ENCODE data around the gene KNDC1.

Gene KNDC1

DNA sequence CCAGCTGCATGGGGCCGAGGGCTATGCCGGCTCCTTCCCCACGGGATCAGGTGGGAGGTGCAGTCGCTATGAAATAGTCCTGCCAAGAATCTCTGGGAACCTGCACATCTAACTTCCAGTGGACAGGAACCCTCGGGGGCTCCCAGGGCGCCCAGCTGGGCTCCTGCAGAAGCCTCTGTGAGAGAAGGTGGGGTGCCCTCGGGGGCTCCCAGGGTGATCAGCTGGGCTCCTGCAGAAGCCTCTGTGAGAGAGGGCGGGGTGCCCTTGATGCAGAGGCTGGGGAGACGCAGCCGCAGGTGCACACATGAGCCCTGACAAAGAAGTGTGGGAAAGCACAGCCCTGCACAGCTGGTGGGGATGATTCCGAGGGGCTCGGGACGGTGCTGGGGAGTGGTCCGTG, 83.6 kb downstream of the KNDC1 start:
- H3K27me3 ChIP-seq (ENCODE audit: control insufficient read depth in 1 of 2, insufficient read depth in 2 of 2, low read length in 2 of 2) = peaks cover 27 to 40% of the 10 kb centered on the region in 2 donors
- no peak overlapping the region for H3K4me3 ChIP-seq (ENCODE audit: low read depth in 1 of 2, low read length in 2 of 2)
- H3K27ac ChIP-seq (ENCODE audit: low read depth, low read length) = no peak overlapping the region
- H3K9ac ChIP-seq (ENCODE audit: low read depth in 1 of 2, low read length in 2 of 2) = no peak overlapping the region
- no peaks in the 10 kb centered on the region for H3K36me3 ChIP-seq (ENCODE audit: control insufficient read depth in 1 of 2, insufficient read depth in 2 of 2, low read length in 2 of 2)
- peaks cover 18 to 20% of the 10 kb centered on the region in 2 donors for H3K4me1 ChIP-seq (ENCODE audit: control insufficient read depth in 1 of 2, insufficient read depth in 2 of 2, low read length in 2 of 2)
- H3K9me3 ChIP-seq (ENCODE audit: control insufficient read depth in 1 of 2, low read length in 2 of 2) = no peaks in the 10 kb centered on the region

DNA sequence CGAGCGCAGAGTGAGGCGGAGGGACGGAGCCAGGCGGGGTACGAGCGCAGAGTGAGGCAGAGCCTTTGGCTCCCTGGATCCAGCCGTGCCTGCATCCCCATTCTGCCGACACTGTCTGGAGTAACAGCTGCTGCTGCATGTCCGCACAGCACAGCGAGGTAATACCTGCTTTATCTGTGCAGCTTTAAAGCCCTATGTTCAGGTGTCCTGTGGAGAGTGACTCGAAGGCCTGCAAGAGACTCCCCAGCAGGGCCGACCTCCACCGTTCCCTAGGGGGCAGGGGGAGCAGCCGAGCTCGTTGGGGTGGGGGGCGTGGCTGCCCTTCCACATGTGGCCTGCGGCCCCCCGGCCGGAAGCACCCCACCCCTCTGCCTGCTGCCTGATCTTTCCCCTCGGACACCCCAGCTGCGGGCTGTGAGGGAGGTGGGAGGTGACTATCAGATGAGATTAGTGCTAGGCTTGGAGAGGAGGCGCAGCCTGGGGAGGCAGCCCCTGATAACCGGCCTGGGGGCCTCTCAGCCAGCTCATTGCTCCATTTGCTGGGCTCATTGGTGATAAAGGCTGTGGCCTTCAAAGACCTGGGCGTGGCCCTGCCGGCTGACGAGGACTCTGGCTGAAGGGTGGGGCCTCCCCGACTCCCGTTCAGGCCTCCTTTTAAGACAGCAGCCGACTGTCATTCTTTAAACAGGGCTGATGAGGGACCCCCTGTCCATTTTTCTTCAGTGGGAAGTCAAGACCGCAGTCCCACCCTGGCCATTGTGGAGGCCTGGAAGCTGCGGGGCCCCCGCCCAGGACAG, 85.6 kb downstream of the KNDC1 start:
- Histone ChIP-seq H3K27ac (ENCODE audit: low read depth, low read length) (no peak overlapping the region), H3K9me3 (ENCODE audit: control insufficient read depth in 1 of 2, low read length in 2 of 2) (no peaks in the 10 kb centered on the region), H3K27me3 (ENCODE audit: control insufficient read depth in 1 of 2, insufficient read depth in 2 of 2, low read length in 2 of 2) (peaks cover 19 to 34% of the 10 kb centered on the region in 2 donors), H3K9ac (ENCODE audit: low read depth in 1 of 2, low read length in 2 of 2) (no peak overlapping the region), H3K4me1 (ENCODE audit: control insufficient read depth in 1 of 2, insufficient read depth in 2 of 2, low read length in 2 of 2) (peaks cover 18 to 20% of the 10 kb centered on the region in 2 donors), H3K4me3 (ENCODE audit: low read depth in 1 of 2, low read length in 2 of 2) (no peak overlapping the region), H3K36me3 (ENCODE audit: control insufficient read depth in 1 of 2, insufficient read depth in 2 of 2, low read length in 2 of 2) (no peaks in the 10 kb centered on the region)

DNA sequence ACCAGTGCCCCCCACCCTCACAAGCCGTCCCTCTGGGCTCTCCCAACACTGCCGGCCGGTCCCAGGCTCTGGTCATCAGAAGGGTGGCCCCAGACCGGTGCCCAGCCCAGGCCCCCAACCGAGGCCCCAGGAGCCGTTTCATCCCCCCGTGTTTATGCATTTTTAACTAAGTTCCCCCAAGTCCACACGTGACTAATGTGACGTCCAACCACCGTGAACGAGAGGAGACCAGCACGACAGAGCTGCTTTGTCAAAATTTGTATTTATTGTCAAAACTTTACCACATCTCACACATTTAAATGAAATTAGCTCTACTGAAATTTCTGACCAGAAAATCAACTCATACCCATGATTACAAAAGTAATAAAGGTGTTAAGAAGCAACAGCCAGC, 86.2 kb downstream of the KNDC1 start:
- Histone ChIP-seq H3K27me3 (ENCODE audit: control insufficient read depth in 1 of 2, insufficient read depth in 2 of 2, low read length in 2 of 2) (peaks cover 14 to 32% of the 10 kb centered on the region in 2 donors), H3K4me3 (ENCODE audit: low read depth in 1 of 2, low read length in 2 of 2) (no peak overlapping the region), H3K9me3 (ENCODE audit: control insufficient read depth in 1 of 2, low read length in 2 of 2) (no peaks in the 10 kb centered on the region), H3K9ac (ENCODE audit: low read depth in 1 of 2, low read length in 2 of 2) (no peak overlapping the region), H3K36me3 (ENCODE audit: control insufficient read depth in 1 of 2, insufficient read depth in 2 of 2, low read length in 2 of 2) (no peaks in the 10 kb centered on the region), H3K27ac (ENCODE audit: low read depth, low read length) (no peak overlapping the region), H3K4me1 (ENCODE audit: control insufficient read depth in 1 of 2, insufficient read depth in 2 of 2, low read length in 2 of 2) (peaks cover 12 to 15% of the 10 kb centered on the region in 2 donors)

DNA sequence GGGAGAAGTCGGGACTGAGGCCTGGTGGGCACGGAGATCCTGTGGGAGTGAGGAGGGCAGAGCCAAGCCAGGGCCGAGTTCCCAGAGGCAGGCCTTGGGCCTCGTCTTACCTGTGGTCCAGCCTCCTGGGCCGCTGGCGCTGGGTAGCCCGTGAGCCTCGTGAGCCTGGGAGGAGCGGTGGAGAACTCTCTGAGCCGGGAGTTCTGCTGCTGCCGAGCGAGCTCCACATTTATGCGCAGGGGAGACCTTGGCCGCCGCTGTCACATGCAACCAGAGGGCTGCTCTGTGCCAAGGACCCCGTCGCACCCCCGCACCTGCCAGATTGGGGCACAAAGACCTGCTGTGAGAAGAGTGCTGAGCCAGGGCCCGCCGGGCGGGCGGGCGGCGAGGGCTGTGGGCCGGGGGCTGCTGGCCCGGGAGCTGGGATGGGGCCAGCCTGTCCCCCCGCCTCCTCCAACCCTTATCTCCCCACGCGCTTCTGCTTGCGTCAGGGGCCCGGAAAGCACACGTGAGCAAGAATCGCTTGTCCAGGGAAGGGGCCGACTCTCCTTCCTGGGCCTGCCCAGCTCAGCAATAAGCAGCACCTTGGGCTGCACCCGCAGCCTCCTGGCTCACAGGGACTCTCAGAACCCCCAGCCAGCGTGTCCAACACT, 87.8 kb downstream of the KNDC1 start:
- Histone ChIP-seq H3K27ac (ENCODE audit: low read depth, low read length) (no peak overlapping the region), H3K9me3 (ENCODE audit: control insufficient read depth in 1 of 2, low read length in 2 of 2) (no peaks in the 10 kb centered on the region), H3K4me1 (ENCODE audit: control insufficient read depth in 1 of 2, insufficient read depth in 2 of 2, low read length in 2 of 2) (peaks cover 5 to 8% of the 10 kb centered on the region in 2 donors), H3K27me3 (ENCODE audit: control insufficient read depth in 1 of 2, insufficient read depth in 2 of 2, low read length in 2 of 2) (peaks cover 3 to 27% of the 10 kb centered on the region in 2 donors), H3K36me3 (ENCODE audit: control insufficient read depth in 1 of 2, insufficient read depth in 2 of 2, low read length in 2 of 2) (no peaks in the 10 kb centered on the region), H3K4me3 (ENCODE audit: low read depth in 1 of 2, low read length in 2 of 2) (no peak overlapping the region), H3K9ac (ENCODE audit: low read depth in 1 of 2, low read length in 2 of 2) (no peak overlapping the region)

DNA sequence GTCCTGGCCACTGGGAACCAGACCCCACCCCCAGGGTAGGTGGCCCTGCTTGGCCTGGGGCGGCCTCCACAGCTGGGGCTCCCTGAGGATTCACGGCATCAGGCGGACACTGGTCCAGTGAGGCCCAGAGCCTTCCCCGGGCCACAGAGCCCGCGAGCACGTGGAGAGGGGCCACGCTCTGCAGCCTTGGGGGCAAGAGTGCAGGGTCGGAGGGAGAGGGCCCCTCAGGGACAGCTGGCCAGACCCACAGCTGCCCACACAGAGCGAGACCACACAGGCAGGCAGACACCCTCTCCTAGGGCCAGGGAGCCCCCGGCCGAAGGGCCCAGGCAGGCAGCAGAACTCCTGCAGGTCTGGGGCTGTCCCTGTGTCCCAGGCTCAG, 88.3 kb downstream of the KNDC1 start:
- H3K27me3 ChIP-seq (ENCODE audit: control insufficient read depth in 1 of 2, insufficient read depth in 2 of 2, low read length in 2 of 2) = peaks cover 0 to 21% of the 10 kb centered on the region in 2 donors
- H3K4me1 ChIP-seq (ENCODE audit: control insufficient read depth in 1 of 2, insufficient read depth in 2 of 2, low read length in 2 of 2) = peaks cover 5 to 8% of the 10 kb centered on the region in 2 donors
- no peak overlapping the region for H3K27ac ChIP-seq (ENCODE audit: low read depth, low read length)
- H3K36me3 ChIP-seq (ENCODE audit: control insufficient read depth in 1 of 2, insufficient read depth in 2 of 2, low read length in 2 of 2) = no peaks in the 10 kb centered on the region
- no peak overlapping the region for H3K4me3 ChIP-seq (ENCODE audit: low read depth in 1 of 2, low read length in 2 of 2)
- no peaks in the 10 kb centered on the region for H3K9me3 ChIP-seq (ENCODE audit: control insufficient read depth in 1 of 2, low read length in 2 of 2)
- H3K9ac ChIP-seq (ENCODE audit: low read depth in 1 of 2, low read length in 2 of 2) = no peak overlapping the region

DNA sequence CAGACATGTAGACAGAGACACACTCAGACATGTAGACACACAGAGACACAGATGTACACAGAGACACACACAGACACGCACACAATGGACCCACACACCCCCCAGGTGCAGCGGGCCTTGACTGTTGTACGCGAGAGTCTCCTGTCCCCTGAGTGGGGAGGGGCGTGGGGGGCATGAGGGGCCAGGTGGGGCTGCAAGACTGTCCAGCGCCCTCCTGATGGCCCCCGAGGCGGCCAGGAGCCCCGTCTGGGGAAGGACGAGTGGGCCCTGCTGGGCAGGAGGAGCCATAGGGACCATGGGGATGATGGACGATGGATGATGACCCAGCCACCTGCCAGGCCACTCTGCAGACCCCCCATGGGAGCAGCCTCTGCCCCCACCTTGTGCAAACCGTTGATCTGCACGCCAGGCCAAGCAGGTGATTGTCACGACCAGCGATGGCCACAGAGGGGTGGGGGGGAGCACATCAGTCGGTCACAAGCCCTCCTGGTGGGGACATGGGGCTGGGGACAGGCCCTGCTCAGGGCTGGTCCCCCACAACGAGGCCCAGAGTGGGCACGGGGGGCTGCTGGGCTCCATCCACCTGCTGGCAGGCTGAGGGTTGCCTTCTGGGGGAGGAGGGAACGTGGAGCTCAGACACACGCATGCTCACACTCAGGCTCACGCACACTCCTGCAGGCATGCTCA, 89.2 kb downstream of the KNDC1 start:
- Histone ChIP-seq H3K9me3 (ENCODE audit: control insufficient read depth in 1 of 2, low read length in 2 of 2) (no peaks in the 10 kb centered on the region), H3K36me3 (ENCODE audit: control insufficient read depth in 1 of 2, insufficient read depth in 2 of 2, low read length in 2 of 2) (no peaks in the 10 kb centered on the region), H3K4me3 (ENCODE audit: low read depth in 1 of 2, low read length in 2 of 2) (no peak overlapping the region), H3K27me3 (ENCODE audit: control insufficient read depth in 1 of 2, insufficient read depth in 2 of 2, low read length in 2 of 2) (peaks cover 0 to 19% of the 10 kb centered on the region in 2 donors), H3K27ac (ENCODE audit: low read depth, low read length) (no peak overlapping the region), H3K4me1 (ENCODE audit: control insufficient read depth in 1 of 2, insufficient read depth in 2 of 2, low read length in 2 of 2) (peaks cover 5 to 8% of the 10 kb centered on the region in 2 donors), H3K9ac (ENCODE audit: low read depth in 1 of 2, low read length in 2 of 2) (no peak overlapping the region)

DNA sequence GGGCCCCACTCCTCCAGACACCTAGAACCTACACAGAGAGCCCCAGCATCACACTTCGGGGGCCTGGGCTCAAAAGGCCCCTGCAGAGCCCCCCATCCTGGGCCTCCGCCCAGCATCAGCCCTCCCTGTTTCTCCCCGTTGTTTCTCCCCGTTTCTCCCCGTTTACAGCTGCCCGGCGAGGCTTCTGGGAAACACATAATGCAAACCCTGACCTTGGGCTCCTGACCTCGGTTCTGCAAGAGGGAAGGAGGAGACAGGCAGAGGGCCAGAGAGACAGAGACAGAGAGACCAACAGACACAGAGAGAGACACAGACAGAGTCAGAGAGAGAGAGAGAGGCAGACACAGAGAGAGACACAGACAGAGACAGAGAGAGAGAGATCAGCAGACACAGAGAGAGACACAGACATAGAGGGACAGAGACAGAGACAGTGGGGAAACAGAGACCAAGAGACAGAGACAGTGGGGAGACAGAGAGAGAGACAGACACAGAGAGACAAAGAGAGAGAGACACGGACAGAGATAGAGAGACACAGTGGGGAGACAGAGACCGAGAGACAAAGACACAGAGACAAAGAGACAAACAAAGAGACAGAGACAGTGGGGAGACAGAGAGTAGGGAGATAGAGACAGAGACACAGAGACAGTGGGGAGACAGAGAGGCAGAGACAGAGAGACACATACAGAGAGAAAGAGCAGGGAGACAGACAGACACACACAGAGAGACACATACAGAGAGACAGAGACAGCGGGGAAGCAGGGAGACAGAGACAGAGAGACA, 90.1 kb downstream of the KNDC1 start:
- H3K9ac ChIP-seq (ENCODE audit: low read depth in 1 of 2, low read length in 2 of 2) = no peak overlapping the region
- H3K27me3 ChIP-seq (ENCODE audit: control insufficient read depth in 1 of 2, insufficient read depth in 2 of 2, low read length in 2 of 2) = peaks cover 0 to 19% of the 10 kb centered on the region in 2 donors
- H3K4me3 ChIP-seq (ENCODE audit: low read depth in 1 of 2, low read length in 2 of 2) = no peak overlapping the region
- peaks cover 5 to 8% of the 10 kb centered on the region in 2 donors for H3K4me1 ChIP-seq (ENCODE audit: control insufficient read depth in 1 of 2, insufficient read depth in 2 of 2, low read length in 2 of 2)
- no peaks in the 10 kb centered on the region for H3K36me3 ChIP-seq (ENCODE audit: control insufficient read depth in 1 of 2, insufficient read depth in 2 of 2, low read length in 2 of 2)
- H3K9me3 ChIP-seq (ENCODE audit: control insufficient read depth in 1 of 2, low read length in 2 of 2) = no peaks in the 10 kb centered on the region
- no peak overlapping the region for H3K27ac ChIP-seq (ENCODE audit: low read depth, low read length)

DNA sequence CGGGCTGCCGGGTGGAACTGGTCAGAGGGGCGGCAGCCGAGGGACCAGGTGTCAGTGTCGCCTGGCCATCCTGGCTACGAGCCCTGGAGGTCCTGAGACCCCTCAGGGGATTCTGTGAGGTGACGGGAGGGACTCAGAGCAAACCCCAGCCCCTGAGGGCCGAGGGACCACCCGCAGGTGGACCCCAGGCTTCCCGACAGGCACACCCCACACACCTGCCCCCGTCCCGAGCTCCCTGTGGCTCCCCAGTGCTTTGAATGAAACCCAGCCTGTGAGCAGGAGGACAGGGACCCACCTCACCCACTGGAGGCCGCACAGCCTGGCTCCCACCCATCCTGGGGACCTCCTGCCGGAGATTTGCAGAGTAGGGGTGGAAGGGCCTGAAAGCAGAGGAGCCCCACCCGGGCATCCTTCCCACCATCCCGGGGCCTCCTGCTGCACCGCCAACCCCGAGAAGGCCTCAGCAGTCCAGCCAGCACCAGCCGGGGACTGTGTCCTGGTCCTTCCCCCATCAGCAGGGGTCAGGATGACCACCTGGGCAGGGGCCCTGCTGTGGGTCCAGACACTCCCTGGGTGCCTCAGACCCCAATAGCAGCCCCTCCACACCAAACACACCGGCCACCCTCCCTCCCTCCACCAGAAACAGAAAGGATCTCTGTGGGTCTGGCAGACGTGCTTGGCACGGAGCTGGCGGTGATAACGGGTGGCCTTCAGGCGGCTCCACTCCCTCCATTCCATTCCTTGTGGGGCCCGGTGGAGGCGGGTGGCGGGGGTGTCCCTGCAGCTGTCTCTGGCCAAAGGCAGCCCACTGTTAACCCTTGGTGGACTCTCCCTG, 91.6 kb downstream of the KNDC1 start:
- Histone ChIP-seq H3K9ac (ENCODE audit: low read depth in 1 of 2, low read length in 2 of 2) (no peak overlapping the region), H3K4me1 (ENCODE audit: control insufficient read depth in 1 of 2, insufficient read depth in 2 of 2, low read length in 2 of 2) (no peaks in the 10 kb centered on the region), H3K9me3 (ENCODE audit: control insufficient read depth in 1 of 2, low read length in 2 of 2) (no peaks in the 10 kb centered on the region), H3K4me3 (ENCODE audit: low read depth in 1 of 2, low read length in 2 of 2) (no peak overlapping the region), H3K36me3 (ENCODE audit: control insufficient read depth in 1 of 2, insufficient read depth in 2 of 2, low read length in 2 of 2) (no peaks in the 10 kb centered on the region), H3K27me3 (ENCODE audit: control insufficient read depth in 1 of 2, insufficient read depth in 2 of 2, low read length in 2 of 2) (peaks cover 0 to 13% of the 10 kb centered on the region in 2 donors), H3K27ac (ENCODE audit: low read depth, low read length) (no peak overlapping the region)

DNA sequence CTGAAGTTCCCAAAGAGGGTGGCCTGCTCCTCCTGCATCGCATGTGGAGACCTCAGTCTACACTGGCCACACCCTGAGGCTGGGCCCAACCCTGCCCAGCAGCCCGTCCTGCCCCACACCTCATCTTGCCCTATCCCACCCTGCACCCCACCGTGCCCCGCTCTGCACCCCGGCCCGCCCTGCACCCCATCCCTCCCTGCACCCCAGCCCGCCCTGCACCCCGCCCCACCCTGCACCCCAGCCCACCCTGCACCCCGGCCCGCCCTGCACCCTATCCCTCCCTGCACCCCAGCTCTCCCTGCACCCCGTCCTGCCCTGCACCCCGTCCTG, 92.2 kb downstream of the KNDC1 start:
- no peak overlapping the region for H3K9ac ChIP-seq (ENCODE audit: low read depth in 1 of 2, low read length in 2 of 2)
- H3K27ac ChIP-seq (ENCODE audit: low read depth, low read length) = no peak overlapping the region
- H3K36me3 ChIP-seq (ENCODE audit: control insufficient read depth in 1 of 2, insufficient read depth in 2 of 2, low read length in 2 of 2) = no peaks in the 10 kb centered on the region
- no peak overlapping the region for H3K4me3 ChIP-seq (ENCODE audit: low read depth in 1 of 2, low read length in 2 of 2)
- no peaks in the 10 kb centered on the region for H3K9me3 ChIP-seq (ENCODE audit: control insufficient read depth in 1 of 2, low read length in 2 of 2)
- H3K4me1 ChIP-seq (ENCODE audit: control insufficient read depth in 1 of 2, insufficient read depth in 2 of 2, low read length in 2 of 2) = peaks cover 0 to 2% of the 10 kb centered on the region in 2 donors
- H3K27me3 ChIP-seq (ENCODE audit: control insufficient read depth in 1 of 2, insufficient read depth in 2 of 2, low read length in 2 of 2) = peaks cover 0 to 10% of the 10 kb centered on the region in 2 donors
